HuH-7 (cell line): ENCODE measurements around the gene TMEM45A.
"Not testable (repeated sequence)": the region's sequence is repeated elsewhere in the genome, so short reads cannot be mapped to it uniquely, and the experiment has no call there.

ENCODE experiments used
- DNase-seq: peaks from one replicate; pipeline ENCODE4 v3.0.0; 2011; ENCODE audit warnings: low spot score

The TMEM45A gene

DNA sequence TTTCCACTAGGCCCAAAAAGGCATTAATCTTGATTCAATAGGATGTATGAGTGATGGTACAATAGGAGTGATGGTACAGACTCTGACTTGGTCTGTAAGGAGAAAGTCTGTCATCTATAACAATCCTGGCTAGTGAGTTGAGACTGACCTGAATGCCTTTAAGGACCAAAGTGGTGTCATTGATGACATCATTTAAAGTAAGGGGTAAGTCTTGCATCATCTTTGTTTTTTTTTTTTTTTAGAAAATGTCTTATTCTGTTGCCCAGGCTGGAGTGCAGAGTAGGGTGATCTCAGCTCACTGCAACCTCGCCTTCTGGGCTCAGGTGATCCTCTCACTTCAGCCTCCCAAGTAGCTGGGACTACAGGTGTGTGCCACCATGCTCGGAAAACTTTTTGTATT, 5.6 kb upstream of the TMEM45A start:
- DNase-seq = no peak

- no peak for DNase-seq
Observed at GRCh38 chr3:100489118-100489517, 3.3 kb upstream of the TMEM45A start.

GRCh38 chr3:100496711-100497261, 4.4 kb downstream of the TMEM45A start:
- DNase-seq = no peak

DNA sequence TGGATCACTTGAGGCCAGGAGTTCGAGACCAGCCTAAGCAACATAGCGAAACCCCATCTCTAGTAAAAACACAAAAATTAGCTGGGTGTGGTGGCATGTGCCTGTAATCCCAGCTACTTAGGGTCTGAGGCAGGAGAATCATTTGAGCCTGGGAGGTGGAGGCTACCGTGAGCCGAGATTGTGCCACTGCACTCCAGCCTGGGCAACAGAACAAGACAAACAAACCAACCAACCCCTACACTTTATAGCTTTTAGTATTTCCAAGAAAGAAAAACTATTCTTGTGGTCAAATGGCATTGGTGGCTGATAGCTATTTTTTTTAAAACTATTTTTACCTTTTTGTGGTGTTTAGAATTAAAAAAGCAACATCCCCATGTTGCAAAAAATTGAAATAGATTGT, 7.2 kb downstream of the TMEM45A start:
- no peak for DNase-seq

DNA sequence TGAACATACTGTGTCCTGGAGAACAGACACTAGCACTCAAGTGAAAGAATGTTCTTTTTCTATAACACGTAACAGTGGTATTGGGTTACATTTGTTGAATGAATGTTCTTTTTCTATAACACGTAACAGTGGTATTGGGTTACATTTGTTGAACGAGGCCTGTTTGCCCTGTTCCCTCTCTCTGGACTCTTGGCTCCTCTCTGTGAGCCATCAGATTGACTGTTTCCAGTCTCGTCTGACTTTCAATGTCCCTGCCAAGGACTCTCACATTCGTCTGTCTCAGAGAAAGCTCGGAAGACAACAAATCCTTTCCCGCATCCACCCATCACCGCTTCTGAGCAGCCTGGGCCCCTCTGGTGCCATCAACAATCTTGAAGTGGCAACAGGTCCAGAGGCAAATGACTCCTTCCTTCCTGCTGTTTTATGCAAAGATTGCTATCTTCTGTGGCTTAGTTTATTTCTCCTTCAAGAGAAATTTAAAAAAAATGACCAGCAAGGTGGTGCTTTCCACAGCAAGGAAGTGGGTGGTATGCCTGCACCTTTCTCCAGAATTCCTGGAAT, 8.0 kb downstream of the TMEM45A start:
- no peak for DNase-seq

GRCh38 chr3:100503448-100503847, 11.0 kb downstream of the TMEM45A start:
- no peak for DNase-seq

DNA sequence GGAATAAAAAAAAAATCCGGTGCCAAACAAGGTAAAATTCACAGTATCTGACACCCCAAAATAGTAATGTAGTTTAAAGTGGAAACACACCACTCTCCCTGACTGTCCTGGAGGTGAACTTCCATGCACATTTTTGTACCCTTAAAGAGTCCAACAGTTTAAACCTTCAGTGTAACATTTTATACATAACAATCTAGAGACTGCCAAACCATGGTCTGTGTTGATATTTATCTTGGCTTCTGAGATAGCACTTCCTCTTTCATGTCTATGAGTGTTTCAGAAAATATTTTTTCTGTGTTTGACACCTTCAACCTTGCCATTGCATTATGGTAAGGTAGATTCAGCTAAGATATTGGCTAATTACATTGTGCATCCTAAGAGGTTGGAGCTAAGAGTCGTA, 13.9 kb downstream of the TMEM45A start:
- no peak for DNase-seq

- not testable (repeated sequence) for DNase-seq
Observed at GRCh38 chr3:100509818-100510217, 17.4 kb downstream of the TMEM45A start.

GRCh38 chr3:100516232-100516631, 23.8 kb downstream of the TMEM45A start:
- no peak for DNase-seq

DNA sequence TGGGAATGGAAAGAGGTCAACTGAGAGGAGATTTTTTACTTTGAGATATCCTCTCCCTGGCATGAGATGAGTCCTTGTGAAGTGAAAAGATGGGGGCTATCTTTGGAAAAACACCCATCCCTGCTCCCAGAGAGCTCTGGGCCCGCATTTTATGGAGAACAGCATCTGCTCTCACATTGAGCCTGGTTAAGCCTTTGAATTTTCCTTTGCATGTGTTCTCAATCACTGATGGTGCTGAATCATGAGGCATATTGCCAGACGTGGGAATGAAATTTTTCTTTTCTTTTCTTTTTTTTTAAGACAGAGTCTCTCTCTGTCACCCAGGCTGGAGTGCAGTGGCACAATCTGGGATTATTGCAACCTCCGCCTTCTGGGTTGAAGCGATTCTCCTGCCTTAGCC, 24.4 kb downstream of the TMEM45A start:
- DNase-seq = no peak

DNA sequence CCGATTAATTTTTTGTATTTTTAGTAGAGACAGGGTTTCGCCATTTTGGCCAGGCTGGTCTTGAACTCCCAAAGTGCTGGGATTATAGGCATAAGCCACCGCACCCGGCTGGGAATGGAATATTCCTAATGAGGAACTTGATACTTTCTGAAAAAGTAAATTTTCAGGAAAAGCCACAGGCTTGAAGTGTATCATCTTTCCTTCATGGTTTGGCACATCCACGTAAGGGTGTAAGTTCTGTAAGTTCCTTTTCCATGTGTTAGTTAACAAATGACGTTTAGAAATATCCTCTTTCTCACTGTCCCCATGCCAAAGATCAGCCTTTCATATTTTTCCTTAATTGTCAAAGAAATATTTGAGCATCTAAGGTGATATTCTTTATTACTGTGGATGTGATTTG, 24.9 kb downstream of the TMEM45A start:
- DNase-seq = no peak

DNA sequence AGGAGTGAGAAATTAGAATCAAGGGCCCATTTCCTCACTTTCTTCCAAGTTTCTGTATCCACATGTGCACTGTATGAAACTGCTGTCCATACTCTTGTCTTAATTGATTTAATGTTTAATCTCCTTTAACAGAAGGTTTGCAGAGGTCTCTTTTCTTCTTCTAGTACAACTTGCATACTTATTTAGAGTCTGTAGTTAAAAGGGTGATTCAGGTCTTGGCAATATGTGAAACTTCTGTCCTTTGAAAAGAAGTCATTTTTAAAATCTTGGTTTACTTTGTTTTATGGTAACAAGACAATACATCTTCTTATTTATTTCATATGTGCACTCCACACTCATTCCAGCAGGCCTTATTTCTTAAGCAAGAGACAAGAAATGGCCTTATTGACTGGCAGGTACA, 25.8 kb downstream of the TMEM45A start:
- DNase-seq = no peak

- no peak for DNase-seq
Observed at GRCh38 chr3:100518983-100519382, 26.6 kb downstream of the TMEM45A start.

- DNase-seq = no peak
Observed at GRCh38 chr3:100521439-100521845, 29.0 kb downstream of the TMEM45A start.

DNA sequence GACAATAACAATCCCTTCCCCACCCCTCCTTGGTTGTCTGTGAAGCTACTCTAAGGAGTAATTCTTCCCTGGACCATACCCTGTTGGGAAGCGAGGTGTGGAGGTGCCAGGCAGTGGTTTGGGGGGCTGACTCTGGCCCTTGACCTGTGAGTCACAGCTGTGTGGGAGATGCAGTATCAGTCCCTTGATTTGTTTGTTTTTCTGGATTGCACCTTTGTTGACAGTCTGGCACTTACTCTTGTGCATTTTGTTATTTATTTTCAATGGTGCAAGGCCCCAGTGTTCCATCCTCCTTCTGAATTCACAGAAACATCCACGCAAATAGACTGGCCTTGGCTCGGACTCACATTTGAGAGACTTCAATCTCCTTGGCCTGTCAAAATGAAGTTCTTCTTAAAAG, 29.7 kb downstream of the TMEM45A start:
- no peak for DNase-seq

- DNase-seq = no peak
Observed at GRCh38 chr3:100523050-100523760, 30.8 kb downstream of the TMEM45A start.

- no peak for DNase-seq
Observed at GRCh38 chr3:100525753-100526612, 33.6 kb downstream of the TMEM45A start.

DNA sequence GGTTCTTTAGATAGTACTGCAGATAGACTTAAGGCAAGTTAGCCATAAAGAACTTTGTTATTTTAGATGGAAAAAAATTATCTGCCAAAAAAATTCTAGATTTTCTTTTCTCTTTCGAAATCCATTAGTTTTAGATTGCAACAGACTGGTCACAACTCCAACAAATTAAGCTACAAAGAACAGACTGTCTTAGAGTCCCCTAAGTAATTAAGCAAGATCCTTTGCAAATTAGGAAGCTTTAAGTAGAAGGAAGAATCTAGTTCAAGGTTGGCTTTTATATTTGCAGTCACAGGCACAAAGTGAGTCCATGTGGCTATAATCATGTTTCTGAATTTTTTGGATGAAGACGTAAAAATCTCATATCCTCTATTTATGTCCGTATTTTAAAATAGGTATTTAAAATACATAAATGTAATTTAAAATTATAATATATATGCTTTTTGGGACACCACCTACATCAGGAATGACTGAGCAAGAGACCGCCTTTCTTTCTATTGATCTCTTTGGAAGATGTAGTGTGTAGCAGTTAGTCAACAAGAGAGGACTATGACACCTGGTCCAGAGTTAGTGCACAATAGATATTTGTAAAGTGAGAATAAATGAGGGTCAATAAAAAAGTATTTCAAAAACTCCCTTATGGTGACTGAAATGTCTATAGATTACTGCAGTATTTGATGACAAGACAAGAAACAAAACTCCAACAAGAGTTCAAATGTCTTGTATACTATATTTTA, 34.4 kb downstream of the TMEM45A start:
- no peak for DNase-seq

GRCh38 chr3:100527347-100527735, 34.9 kb downstream of the TMEM45A start:
- DNase-seq = no peak

DNA sequence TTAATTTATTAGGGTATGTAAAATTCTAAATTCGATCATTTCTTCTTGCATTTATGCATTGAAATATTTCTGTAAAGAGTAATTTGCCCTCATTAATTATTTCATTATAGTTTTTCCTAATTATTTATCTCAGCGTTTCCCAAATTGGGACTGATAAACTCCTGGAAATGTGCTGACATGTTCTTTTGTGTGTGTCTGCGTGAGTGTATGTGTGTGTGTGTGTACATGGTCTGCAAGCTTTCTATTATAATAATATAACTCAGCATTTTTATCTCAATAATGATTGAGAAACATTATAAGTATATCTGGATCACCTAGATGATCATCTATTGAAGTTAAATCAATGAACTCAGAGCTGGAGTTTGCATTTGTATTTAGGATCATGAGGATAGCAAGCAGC, 38.7 kb downstream of the TMEM45A start:
- DNase-seq = no peak

DNA sequence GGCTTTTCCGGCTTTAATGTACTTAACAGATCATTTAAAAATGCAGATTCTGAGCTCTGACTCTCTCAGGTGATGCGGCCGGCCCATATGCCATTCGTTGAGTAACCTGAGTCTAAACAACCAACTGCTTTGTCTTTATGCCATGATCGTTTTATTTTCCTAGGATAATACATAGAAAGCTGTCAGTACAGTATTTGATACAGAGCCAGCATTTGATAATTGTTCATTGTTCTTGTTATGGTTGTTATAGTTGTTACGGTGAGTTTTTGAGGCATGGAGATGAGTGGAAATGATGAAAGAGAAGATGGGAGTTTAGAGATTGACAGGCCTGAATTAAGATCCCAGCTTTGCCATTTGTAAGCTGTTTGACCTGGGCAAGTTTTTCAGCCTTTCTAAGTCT, 40.0 kb downstream of the TMEM45A start:
- DNase-seq = no peak

DNA sequence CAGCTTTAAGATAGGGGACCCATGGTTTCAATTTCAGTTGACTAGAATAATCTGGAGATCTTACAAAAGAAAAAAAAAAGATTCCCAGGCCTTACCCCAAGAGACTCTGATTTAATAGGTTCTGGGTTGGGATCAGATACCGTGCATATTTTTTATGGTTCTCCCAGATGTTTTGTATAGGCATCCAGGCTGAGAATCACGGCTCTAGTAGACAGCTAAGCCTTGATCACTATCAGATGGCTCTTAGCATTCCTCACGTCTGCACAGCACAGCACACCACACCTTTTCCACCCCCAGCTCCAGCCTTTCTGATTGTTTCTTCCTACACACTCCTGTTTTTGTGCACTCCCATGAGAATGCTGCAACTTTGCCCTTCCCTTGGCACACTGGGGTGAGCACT, 40.8 kb downstream of the TMEM45A start:
- no peak for DNase-seq
